CD4-positive, alpha-beta T cell treated with Interleukin-15 for 1 hour (primary cell): ENCODE results near the gene GIT1.

Experiments used
- DNase-seq: peaks from one replicate; pipeline ENCODE4 v3.0.0-alpha.2; 2020

The GIT1 gene

GRCh38 chr17:29615492-29616299 lies 26.2 kb upstream of the GIT1 start:
- DNase-seq: peak; percentile 87

- peak; percentile 76 for DNase-seq
Observed at GRCh38 chr17:29615048-29615385, 25.6 kb upstream of the GIT1 start.

GRCh38 chr17:29614349-29615047 lies 25.1 kb upstream of the GIT1 start:
- no peak for DNase-seq

GRCh38 chr17:29613856-29614255 lies 24.4 kb upstream of the GIT1 start:
- no peak for DNase-seq

GRCh38 chr17:29613352-29613837 lies 23.9 kb upstream of the GIT1 start:
- peak; percentile 88 for DNase-seq

- no peak for DNase-seq
Observed at GRCh38 chr17:29612404-29613280, 23.2 kb upstream of the GIT1 start.

- no peak for DNase-seq
Observed at GRCh38 chr17:29612094-29612403, 22.6 kb upstream of the GIT1 start.

GRCh38 chr17:29611351-29612093 lies 22.1 kb upstream of the GIT1 start:
- no peak for DNase-seq

- DNase-seq: no peak
Observed at GRCh38 chr17:29610395-29610794, 20.9 kb upstream of the GIT1 start.

GRCh38 chr17:29608986-29609385 lies 19.5 kb upstream of the GIT1 start:
- DNase-seq: no peak

- no peak for DNase-seq
Observed at GRCh38 chr17:29607557-29608195, 18.2 kb upstream of the GIT1 start.

- DNase-seq: no peak
Observed at GRCh38 chr17:29603109-29603674, 13.7 kb upstream of the GIT1 start.

GRCh38 chr17:29597361-29598172 lies 8.1 kb upstream of the GIT1 start:
- DNase-seq: no peak

GRCh38 chr17:29596811-29597210 lies 7.4 kb upstream of the GIT1 start:
- no peak for DNase-seq

- no peak for DNase-seq
Observed at GRCh38 chr17:29595943-29596774, 6.7 kb upstream of the GIT1 start.

GRCh38 chr17:29595107-29595942 lies 5.9 kb upstream of the GIT1 start:
- DNase-seq: no peak

GRCh38 chr17:29594519-29595090 lies 5.2 kb upstream of the GIT1 start:
- DNase-seq: no peak

- no peak for DNase-seq
Observed at GRCh38 chr17:29593591-29594518, 4.4 kb upstream of the GIT1 start.
